DND-41 (cell line): ENCODE results near the gene ETNK2.

Experiments used
- ATAC-seq: fragments of 200-7000 bp; cut with Tn5 transposase; 3 replicates; pipeline ENCODE4 v1.9.1; 2021; ENCODE audit warnings: low read depth; ENCODE audit not compliant: insufficient read depth
- DNase-seq: peaks from one replicate; pipeline ENCODE4 v3.0.0-alpha.2; 2020
- H2AFZ ChIP-seq: 2 replicates; pipeline ENCODE4 v1.6.0; 2012; ENCODE audit warnings: low read depth, low read length
- H3K27ac ChIP-seq: 2 replicates; pipeline ENCODE4 v1.5.1; 2012; ENCODE audit warnings: low read length, inconsistent platforms
- H3K27me3 ChIP-seq: fragments of 200-600 bp; sonication (generic); 2 replicates; pipeline ENCODE4 v1.6.0; 2012; ENCODE audit warnings: low read length, mild to moderate bottlenecking, inconsistent platforms; ENCODE audit not compliant: insufficient read depth, poor library complexity
- H3K36me3 ChIP-seq: 2 replicates; pipeline ENCODE4 v1.5.1; 2012; ENCODE audit warnings: low read length, inconsistent platforms; ENCODE audit not compliant: insufficient read depth
- H3K4me1 ChIP-seq: 2 replicates; pipeline ENCODE4 v1.5.1; 2012; ENCODE audit warnings: mild to moderate bottlenecking, low read length; ENCODE audit not compliant: insufficient read depth
- H3K4me2 ChIP-seq: 2 replicates; pipeline ENCODE4 v1.6.0; 2012; ENCODE audit warnings: mild to moderate bottlenecking, moderate library complexity, low read length, inconsistent platforms; ENCODE audit not compliant: insufficient read depth
- H3K4me3 ChIP-seq, 2 experiments: fragments of 200-600 bp in 1 of 2; shearing (Covaris generic) in 1 of 2; 2 replicates each; pipeline ENCODE4 v1.5.1; 2012 to 2016; ENCODE audit warnings: inconsistent platforms in 2 of 2, low read length in 2 of 2, mild to moderate bottlenecking in 2 of 2, low read depth in 1 of 2, moderate library complexity in 1 of 2
- H3K79me2 ChIP-seq: 2 replicates; pipeline ENCODE4 v1.6.0; 2012; ENCODE audit warnings: low read length, inconsistent platforms; ENCODE audit not compliant: insufficient read depth
- H3K9ac ChIP-seq: 2 replicates; pipeline ENCODE4 v1.6.0; 2012; ENCODE audit warnings: low read depth, mild to moderate bottlenecking, inconsistent platforms, low read length, moderate library complexity
- H3K9me3 ChIP-seq: 2 replicates; pipeline ENCODE4 v1.5.1; 2012; ENCODE audit warnings: low read length, moderate library complexity, mild to moderate bottlenecking, inconsistent platforms; ENCODE audit not compliant: insufficient read depth, severe bottlenecking
- H4K20me1 ChIP-seq: 2 replicates; pipeline ENCODE4 v1.6.0; 2012; ENCODE audit warnings: low read length; ENCODE audit not compliant: insufficient read depth
- EZH2 ChIP-seq: IDR thresholded peaks from 3 replicates; pipeline ENCODE4 v1.6.1; 2012; ENCODE audit warnings: borderline replicate concordance, low read depth, mild to moderate bottlenecking, moderate library complexity, low read length, inconsistent platforms; ENCODE audit not compliant: severe bottlenecking
- TF ChIP-seq, protein P1 (sequence below): IDR thresholded peaks from 2 replicates; pipeline ENCODE4 v1.5.1; 2012; ENCODE audit warnings: borderline replicate concordance, low read length, moderate library complexity, mild to moderate bottlenecking; ENCODE audit not compliant: poor library complexity, severe bottlenecking; ENCODE audit errors: extremely low read depth

The ETNK2 gene

GRCh38 chr1:204107892-204108291 lies 44.0 kb downstream of the ETNK2 start:
- no peak overlapping the region for H3K27ac ChIP-seq
- no peaks in the 10 kb centered on the region for H3K9me3 ChIP-seq
- H3K36me3 ChIP-seq, result no peaks in the 10 kb centered on the region
- no peak overlapping the region for H3K4me2 ChIP-seq
- H4K20me1 ChIP-seq, result no peaks in the 10 kb centered on the region
- H3K79me2 ChIP-seq, result no peaks in the 10 kb centered on the region
- no peak overlapping the region for H2AFZ ChIP-seq
- H3K9ac ChIP-seq, result no peak overlapping the region
- no peak for ATAC-seq
- no peaks in the 10 kb centered on the region for H3K27me3 ChIP-seq
- no peak overlapping the region for H3K4me3 ChIP-seq
- no peak for DNase-seq
- TF ChIP-seq, protein P1, sequence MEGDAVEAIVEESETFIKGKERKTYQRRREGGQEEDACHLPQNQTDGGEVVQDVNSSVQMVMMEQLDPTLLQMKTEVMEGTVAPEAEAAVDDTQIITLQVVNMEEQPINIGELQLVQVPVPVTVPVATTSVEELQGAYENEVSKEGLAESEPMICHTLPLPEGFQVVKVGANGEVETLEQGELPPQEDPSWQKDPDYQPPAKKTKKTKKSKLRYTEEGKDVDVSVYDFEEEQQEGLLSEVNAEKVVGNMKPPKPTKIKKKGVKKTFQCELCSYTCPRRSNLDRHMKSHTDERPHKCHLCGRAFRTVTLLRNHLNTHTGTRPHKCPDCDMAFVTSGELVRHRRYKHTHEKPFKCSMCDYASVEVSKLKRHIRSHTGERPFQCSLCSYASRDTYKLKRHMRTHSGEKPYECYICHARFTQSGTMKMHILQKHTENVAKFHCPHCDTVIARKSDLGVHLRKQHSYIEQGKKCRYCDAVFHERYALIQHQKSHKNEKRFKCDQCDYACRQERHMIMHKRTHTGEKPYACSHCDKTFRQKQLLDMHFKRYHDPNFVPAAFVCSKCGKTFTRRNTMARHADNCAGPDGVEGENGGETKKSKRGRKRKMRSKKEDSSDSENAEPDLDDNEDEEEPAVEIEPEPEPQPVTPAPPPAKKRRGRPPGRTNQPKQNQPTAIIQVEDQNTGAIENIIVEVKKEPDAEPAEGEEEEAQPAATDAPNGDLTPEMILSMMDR, result no peak
- TF ChIP-seq EZH2, result no peak
- H3K4me1 ChIP-seq, result peaks cover 15% of the 10 kb centered on the region

GRCh38 chr1:204106825-204107224 lies 45.0 kb downstream of the ETNK2 start:
- Histone ChIP-seq H3K4me1 (peaks cover 15% of the 10 kb centered on the region), H3K4me2 (no peak overlapping the region), H3K9me3 (no peaks in the 10 kb centered on the region), H2AFZ (no peak overlapping the region), H4K20me1 (no peaks in the 10 kb centered on the region), H3K79me2 (no peaks in the 10 kb centered on the region), H3K9ac (no peak overlapping the region), H3K36me3 (no peaks in the 10 kb centered on the region), H3K27ac (no peak overlapping the region), H3K4me3 (no peak overlapping the region), H3K27me3 (no peaks in the 10 kb centered on the region)
- DNase-seq (no peak), ATAC-seq (no peak)
- TF ChIP-seq, protein P1, result no peak
- no peak for TF ChIP-seq EZH2

DNA sequence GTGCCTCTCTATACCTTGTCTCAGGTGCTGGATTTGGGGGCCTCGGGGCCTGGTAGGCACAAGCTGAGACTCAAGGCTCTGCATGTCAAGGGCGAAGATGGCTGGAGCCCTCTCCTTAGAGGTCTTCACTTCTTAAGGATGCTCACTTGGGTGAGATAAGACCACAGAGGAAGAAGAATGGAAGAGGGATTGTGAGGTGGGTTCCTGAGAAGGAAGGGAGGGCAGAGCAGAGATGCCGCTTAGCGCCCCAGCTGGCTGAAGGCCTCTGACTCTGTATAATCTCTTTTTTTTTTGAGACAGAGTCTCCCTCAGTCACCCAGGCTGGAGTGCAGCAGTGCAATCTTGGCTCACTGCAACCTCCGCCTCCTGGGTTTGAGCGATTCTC lies 46.7 kb downstream of the ETNK2 start:
- DNase-seq (no peak), ATAC-seq (peak; percentile 54)
- peaks cover 15% of the 10 kb centered on the region for H3K4me1 ChIP-seq
- H3K4me2 ChIP-seq, result no peak overlapping the region; the same call in 1 of the 2 replicates
- no peak for TF ChIP-seq EZH2
- TF ChIP-seq, protein P1, result no peak
- no peak overlapping the region for H2AFZ ChIP-seq
- no peaks in the 10 kb centered on the region for H4K20me1 ChIP-seq
- no peaks in the 10 kb centered on the region for H3K27me3 ChIP-seq
- no peaks in the 10 kb centered on the region for H3K36me3 ChIP-seq
- no peak overlapping the region for H3K27ac ChIP-seq
- no peaks in the 10 kb centered on the region for H3K9me3 ChIP-seq
- no peak overlapping the region for H3K9ac ChIP-seq
- H3K79me2 ChIP-seq, result no peaks in the 10 kb centered on the region
- H3K4me3 ChIP-seq, result no peak overlapping the region
